ENCODE results near the gene MAPK8. TPM values are rescaled to one million over a fixed set of nuclear protein-coding genes. Genes with fewer than 3 reads are reported as not detected.
A peak's percentile ranks its signal among the peaks of the same experiment; 100 is the strongest.

MAPK8 gene
- total and polyA plus RNA-seq, 9 of the 15 experiments (the other 6 are each of a cell fraction or from before 2014, with no cell fraction given), result 6.4 to 159 (median 71.0) TPM

DNA sequence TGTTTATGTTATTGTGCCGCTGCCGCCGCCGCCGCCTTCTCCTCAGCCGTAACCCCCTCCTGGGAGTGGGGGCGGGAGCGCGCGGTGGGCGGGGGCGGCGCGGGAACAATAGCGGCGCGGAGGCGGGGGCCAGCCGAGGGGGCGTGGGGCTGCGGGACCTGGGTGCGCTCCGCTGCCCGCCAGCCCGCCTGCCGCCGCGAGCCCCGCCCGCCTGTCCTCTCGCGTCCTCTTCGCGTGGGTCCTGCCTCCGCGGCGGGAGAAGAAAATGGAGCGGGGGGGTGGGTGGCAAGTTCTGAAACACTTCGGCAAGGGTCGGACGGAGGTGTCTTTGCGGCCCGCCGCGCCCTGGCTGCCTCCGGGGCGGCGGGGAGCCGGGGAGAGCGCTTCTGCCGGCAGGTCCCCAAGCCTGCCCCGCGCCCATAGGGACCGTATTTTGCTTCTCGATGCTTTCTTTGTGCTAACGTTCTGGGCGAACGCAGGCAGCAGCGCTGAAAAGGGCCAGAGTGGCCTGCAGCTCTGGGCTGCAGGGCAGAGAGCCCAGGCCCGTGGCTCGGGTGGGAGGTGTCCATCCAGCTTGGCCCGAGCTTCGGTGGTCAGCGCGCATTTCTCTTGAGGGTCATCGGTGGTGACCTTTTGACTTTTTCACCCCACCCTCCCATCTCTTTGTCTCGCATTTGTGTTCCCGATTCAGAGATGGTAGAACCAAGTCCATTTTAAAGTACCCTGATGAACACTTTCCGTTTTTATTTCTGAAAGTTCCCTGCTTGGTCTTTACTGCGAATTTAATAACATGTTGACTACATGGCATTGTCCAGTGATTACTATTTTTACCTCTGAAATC is 613 bp downstream of the MAPK8 start (continued):
- TF ChIP-seq ZNF551 (CRISPR knock-in tag; IDR thresholded peaks at IDR 0.05) (no peak), POLR3G (IDR thresholded peaks at IDR 0.05; ENCODE audit: extremely low read depth, insufficient read length, insufficient replicate concordance) (no peak), ZNF143 (CRISPR knock-in tag; IDR thresholded peaks at IDR 0.05) (no peak), MXI1 (IDR thresholded peaks at IDR 0.05; ENCODE audit: low read depth, low read length) (0 out of 2 replicates have a peak, but pooled peaks have one; percentile 12), ZBTB12 (CRISPR knock-in tag; IDR thresholded peaks at IDR 0.05) (no peak), ZNF830 (CRISPR knock-in tag; IDR thresholded peaks at IDR 0.05) (no peak), FOXP1 (CRISPR knock-in tag; IDR thresholded peaks at IDR 0.05) (peak; percentile 35; the same call in 1 of the 2 replicates), TRIM24 (IDR thresholded peaks at IDR 0.05) (no peak), GATA2 (CRISPR knock-in tag; IDR thresholded peaks at IDR 0.05) (no peak), SRF (CRISPR knock-in tag; IDR thresholded peaks at IDR 0.05) (no peak), ZSCAN32 (CRISPR knock-in tag; IDR thresholded peaks at IDR 0.05) (0 out of 2 replicates have a peak, but pooled peaks have one; percentile 28), CTCFL (IDR thresholded peaks at IDR 0.05; ENCODE audit: borderline replicate concordance, insufficient read depth, low read depth, low read length, poor library complexity, severe bottlenecking) (no peak), DPF2 (IDR thresholded peaks at IDR 0.05) (0 out of 2 replicates have a peak, but pooled peaks have one; percentile 30), POLR2A (conservative IDR thresholded peaks at IDR 0.05) (no peak), ZNF445 (CRISPR knock-in tag; IDR thresholded peaks at IDR 0.05; ENCODE audit: low read depth) (no peak), TSC22D4 (tag; IDR thresholded peaks at IDR 0.05) (no peak), KDM5B (IDR thresholded peaks at IDR 0.05; ENCODE audit: insufficient replicate concordance, low read depth, low read length) (no peak), GABPB2 (CRISPR knock-in tag; conservative IDR thresholded peaks at IDR 0.05) (no peak), HMGN3 (IDR thresholded peaks at IDR 0.05; ENCODE audit: borderline replicate concordance, extremely low read depth, insufficient read length, low read depth, low read length) (peak; percentile 45)
- TF ChIP-seq, protein P1, sequence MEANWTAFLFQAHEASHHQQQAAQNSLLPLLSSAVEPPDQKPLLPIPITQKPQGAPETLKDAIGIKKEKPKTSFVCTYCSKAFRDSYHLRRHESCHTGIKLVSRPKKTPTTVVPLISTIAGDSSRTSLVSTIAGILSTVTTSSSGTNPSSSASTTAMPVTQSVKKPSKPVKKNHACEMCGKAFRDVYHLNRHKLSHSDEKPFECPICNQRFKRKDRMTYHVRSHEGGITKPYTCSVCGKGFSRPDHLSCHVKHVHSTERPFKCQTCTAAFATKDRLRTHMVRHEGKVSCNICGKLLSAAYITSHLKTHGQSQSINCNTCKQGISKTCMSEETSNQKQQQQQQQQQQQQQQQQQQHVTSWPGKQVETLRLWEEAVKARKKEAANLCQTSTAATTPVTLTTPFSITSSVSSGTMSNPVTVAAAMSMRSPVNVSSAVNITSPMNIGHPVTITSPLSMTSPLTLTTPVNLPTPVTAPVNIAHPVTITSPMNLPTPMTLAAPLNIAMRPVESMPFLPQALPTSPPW (CRISPR knock-in tag; IDR thresholded peaks at IDR 0.05), result peak; percentile 91
- TF ChIP-seq, protein P2, sequence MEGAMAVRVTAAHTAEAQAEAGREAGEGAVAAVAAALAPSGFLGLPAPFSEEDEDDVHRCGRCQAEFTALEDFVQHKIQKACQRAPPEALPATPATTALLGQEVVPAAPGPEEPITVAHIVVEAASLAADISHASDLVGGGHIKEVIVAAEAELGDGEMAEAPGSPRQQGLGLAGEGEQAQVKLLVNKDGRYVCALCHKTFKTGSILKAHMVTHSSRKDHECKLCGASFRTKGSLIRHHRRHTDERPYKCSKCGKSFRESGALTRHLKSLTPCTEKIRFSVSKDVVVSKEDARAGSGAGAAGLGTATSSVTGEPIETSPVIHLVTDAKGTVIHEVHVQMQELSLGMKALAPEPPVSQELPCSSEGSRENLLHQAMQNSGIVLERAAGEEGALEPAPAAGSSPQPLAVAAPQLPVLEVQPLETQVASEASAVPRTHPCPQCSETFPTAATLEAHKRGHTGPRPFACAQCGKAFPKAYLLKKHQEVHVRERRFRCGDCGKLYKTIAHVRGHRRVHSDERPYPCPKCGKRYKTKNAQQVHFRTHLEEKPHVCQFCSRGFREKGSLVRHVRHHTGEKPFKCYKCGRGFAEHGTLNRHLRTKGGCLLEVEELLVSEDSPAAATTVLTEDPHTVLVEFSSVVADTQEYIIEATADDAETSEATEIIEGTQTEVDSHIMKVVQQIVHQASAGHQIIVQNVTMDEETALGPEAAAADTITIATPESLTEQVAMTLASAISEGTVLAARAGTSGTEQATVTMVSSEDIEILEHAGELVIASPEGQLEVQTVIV (CRISPR knock-in tag; IDR thresholded peaks at IDR 0.05; ENCODE audit: borderline replicate concordance), result no peak

All from K562 (cell line).